ENCODE data around the gene DNAJC21. TPM values are rescaled to one million over a fixed set of nuclear protein-coding genes. Genes with fewer than 3 reads are reported as not detected.
A peak's percentile ranks its signal among the peaks of the same experiment; 100 is the strongest.

The DNAJC21 gene
- total and polyA plus RNA-seq, 2 of the 4 experiments (the other 2 are of a cell fraction): 8.8 to 12.7 TPM

DNA sequence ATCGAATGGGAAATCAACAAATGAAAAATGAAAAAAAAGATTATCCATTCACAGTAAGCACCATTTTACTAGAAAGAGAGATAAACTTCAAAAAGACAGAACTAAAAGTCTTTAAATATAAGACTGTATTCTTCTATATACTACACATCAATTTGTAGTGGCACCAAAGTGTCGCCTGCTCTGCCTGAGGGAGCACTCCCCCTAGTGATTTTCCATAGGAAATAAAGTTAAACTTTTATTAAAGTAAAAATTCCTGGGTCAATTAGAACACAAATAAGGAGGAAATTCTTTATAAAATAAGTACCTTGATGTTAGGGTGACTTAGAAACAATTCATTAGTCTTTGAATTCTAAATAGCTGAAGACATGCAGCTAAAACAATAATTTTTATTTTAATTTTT is 23.8 kb upstream of the DNAJC21 start:
- Histone ChIP-seq H3K4me2 (ENCODE audit: low read depth, low read length) (no peak overlapping the region), H3K36me3 (ENCODE audit: control insufficient read depth, insufficient read depth, low read length) (peaks cover 13% of the 10 kb centered on the region), H3K4me3 (ENCODE audit: insufficient read depth, low read depth, low read length) (no peak overlapping the region), H4K8ac (ENCODE audit: low read depth in 2 of 2, low read length in 2 of 2) (no peak overlapping the region), H3K79me1 (ENCODE audit: low read depth in 1 of 2, low read length in 2 of 2) (peaks cover 14 to 17% of the 10 kb centered on the region in 2 experiments), H3K27me3 (ENCODE audit: control insufficient read depth, insufficient read depth, low read length) (no peaks in the 10 kb centered on the region), H3K9me3 (ENCODE audit: control insufficient read depth, insufficient read depth, low read length) (no peaks in the 10 kb centered on the region), H2BK20ac (ENCODE audit: low read depth, low read length) (no peak overlapping the region), H2BK120ac (ENCODE audit: low read depth, low read length) (no peak overlapping the region), H3K4me1 (ENCODE audit: control insufficient read depth, insufficient read depth, low read length) (no peaks in the 10 kb centered on the region), H2AK5ac (ENCODE audit: low read depth, low read length) (no peak overlapping the region), H3K27ac (ENCODE audit: insufficient read depth, low read length) (no peak overlapping the region), H2BK5ac (ENCODE audit: low read depth, low read length, poor library complexity, severe bottlenecking) (no peak overlapping the region), H3K9me1 (ENCODE audit: insufficient read depth, low read length) (no peaks in the 10 kb centered on the region), H2AK9ac (replicated peaks; ENCODE audit: low read depth, low read length, poor library complexity) (no peak overlapping the region), H4K20me1 (ENCODE audit: insufficient read depth, low read length) (no peaks in the 10 kb centered on the region), H3K9ac (ENCODE audit: low read depth, low read length) (no peak overlapping the region), H4K91ac (ENCODE audit: insufficient read depth, low read depth, low read length) (no peak overlapping the region), H4K5ac (ENCODE audit: low read depth, low read length) (no peak overlapping the region), H3K14ac (replicated peaks; ENCODE audit: low read depth, low read length) (no peak overlapping the region), H3K23ac (ENCODE audit: low read depth, low read length) (no peak overlapping the region), H3K56ac (ENCODE audit: extremely low read depth, insufficient read depth, low read length) (no peak overlapping the region), H3K18ac (ENCODE audit: low read depth, low read length) (no peak overlapping the region), H2AFZ (replicated peaks; ENCODE audit: low read length, poor library complexity) (no peak overlapping the region), H2BK15ac (ENCODE audit: low read depth, low read length) (no peak overlapping the region), H3K4ac (ENCODE audit: low read depth, low read length) (no peak overlapping the region)
- no CpG with 5 or more reads among the region's 2 CpGs for WGBS, 2 experiments (ENCODE audit: extremely low coverage in 2 of 2, insufficient read length in 1 of 2)
- BruUV-seq (replicated peaks): no TSS peak
- POLR2A ChIA-PET (ENCODE audit: unreplicated experiment): no interaction called here
- TF ChIP-seq, protein P1, sequence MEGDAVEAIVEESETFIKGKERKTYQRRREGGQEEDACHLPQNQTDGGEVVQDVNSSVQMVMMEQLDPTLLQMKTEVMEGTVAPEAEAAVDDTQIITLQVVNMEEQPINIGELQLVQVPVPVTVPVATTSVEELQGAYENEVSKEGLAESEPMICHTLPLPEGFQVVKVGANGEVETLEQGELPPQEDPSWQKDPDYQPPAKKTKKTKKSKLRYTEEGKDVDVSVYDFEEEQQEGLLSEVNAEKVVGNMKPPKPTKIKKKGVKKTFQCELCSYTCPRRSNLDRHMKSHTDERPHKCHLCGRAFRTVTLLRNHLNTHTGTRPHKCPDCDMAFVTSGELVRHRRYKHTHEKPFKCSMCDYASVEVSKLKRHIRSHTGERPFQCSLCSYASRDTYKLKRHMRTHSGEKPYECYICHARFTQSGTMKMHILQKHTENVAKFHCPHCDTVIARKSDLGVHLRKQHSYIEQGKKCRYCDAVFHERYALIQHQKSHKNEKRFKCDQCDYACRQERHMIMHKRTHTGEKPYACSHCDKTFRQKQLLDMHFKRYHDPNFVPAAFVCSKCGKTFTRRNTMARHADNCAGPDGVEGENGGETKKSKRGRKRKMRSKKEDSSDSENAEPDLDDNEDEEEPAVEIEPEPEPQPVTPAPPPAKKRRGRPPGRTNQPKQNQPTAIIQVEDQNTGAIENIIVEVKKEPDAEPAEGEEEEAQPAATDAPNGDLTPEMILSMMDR (conservative IDR thresholded peaks at IDR 0.05; ENCODE audit: low read depth, low read length): peak; percentile 45
- TF ChIP-seq RAD21 (IDR thresholded peaks at IDR 0.05; ENCODE audit: low read length) (peak; percentile 43), SMC3 (IDR thresholded peaks at IDR 0.05; ENCODE audit: low read depth, low read length) (peak; percentile 22; the same call in 1 of the 2 replicates), NFE2L2 (IDR thresholded peaks at IDR 0.05; ENCODE audit: low read depth, low read length) (no peak)
- ATAC-seq (ENCODE audit: low read depth): 0 out of 2 replicates have a peak, but pooled peaks have one; percentile 56
- CTCF ChIA-PET: interaction anchor here (0.6 to 0.7 kb wide), 2 partner anchors 419 to 427 kb away, joined by 3 read pairs; no protein-coding TSS in a partner anchor
- intact Hi-C loops (cut with micrococcal nuclease): no loop called here
- in situ Hi-C loops (cut with MboI; ENCODE audit: low sequenced_read_pairs): no loop called here
- dilution Hi-C loops (cut with HindIII; ENCODE audit: low sequenced_read_pairs, unreplicated experiment): no loop called here
- DNase-seq: no peak

Measured in IMR-90 (cell line).